Right lobe of liver (tissue), 4 donors: ENCODE results near the gene CADM2.

Experiments used
- CTCF ChIP-seq, 4 donors: fragments of 200-600 bp in 3 of 4; fragments of 450-650 bp in 1 of 4; IDR thresholded peaks; one replicate each; pipeline versions ENCODE4 v1.5.1 to v1.8.0; 2016 to 2022; ENCODE audit warnings: antibody characterized with exemption in 4 of 4, mild to moderate bottlenecking in 2 of 4
- POLR2A ChIP-seq: fragments of 450-650 bp; IDR thresholded peaks from one replicate; pipeline ENCODE4 v1.6.1; 2017; ENCODE audit warnings: antibody characterized with exemption, mild to moderate bottlenecking
- donor health status: DM: no; HTN: no; CAD: no.
- donor health status: DM: no; HTN: no; CAD: no.
- donor health status: DM: no; HTN: yes; CAD: no.

- TF ChIP-seq CTCF (IDR thresholded peaks at IDR 0.05), result no peak
- TF ChIP-seq POLR2A, result no peak
These were observed 580.4 kb downstream of the CADM2 start for GRCh38 chr3:85539232-85539631.
